HepG2 (cell line): ENCODE results near the gene TBX21. TPM values are rescaled to one million over a fixed set of nuclear protein-coding genes. Genes with fewer than 3 reads are reported as not detected.

Source experiments
- AHDC1 ChIP-seq: sonication (generic); formaldehyde crosslinking; IDR thresholded peaks from 2 replicates; pipeline ENCODE4 v1.5.1; 2020; ENCODE audit warnings: mild to moderate bottlenecking, missing genetic modification reagents, borderline replicate concordance
- FOXA1 ChIP-seq, 2 experiments: fragments of 450-650 bp in 1 of 2; sonication (generic) in 1 of 2; formaldehyde crosslinking in 1 of 2; IDR thresholded peaks; 2 replicates each; pipeline versions ENCODE4 v1.4.0 to v1.6.1; 2016 to 2020; ENCODE audit warnings: missing genetic modification reagents in 1 of 2
- ZNF746 ChIP-seq: sonication (generic); formaldehyde crosslinking; IDR thresholded peaks from 2 replicates; pipeline ENCODE4 v1.8.0; 2022; ENCODE audit warnings: mild to moderate bottlenecking, missing genetic modification reagents
- ZNF839 ChIP-seq: sonication (generic); formaldehyde crosslinking; IDR thresholded peaks from 2 replicates; pipeline ENCODE4 v1.4.0; 2020; ENCODE audit warnings: missing genetic modification reagents, mild to moderate bottlenecking, borderline replicate concordance
- polyA plus RNA-seq, 8 experiments: library from polyadenylated mRNA; depleted of rRNA in 3 of 8; stranded (reverse) in 7 of 8; unstranded in 1 of 8; fragments of >200 nt; fragmentation: Illumina TruSeq in 4 of 8; extraction: Trizol in 4 of 8; gene quantifications; 2 replicates each; pipeline versions ENCODE4 v1.2.1 to v1.2.3, GENCODE V29; 2011 to 2016; ENCODE audit warnings: low read depth in 4 of 8, missing spikeins in 1 of 8, mixed read lengths in 1 of 8; ENCODE audit not compliant: insufficient read depth in 1 of 8
- total RNA-seq, 5 experiments: library from RNA; depleted of rRNA; stranded (reverse); fragments of >200 nt; fragmentation: Illumina TruSeq; extraction: Trizol; gene quantifications; 2 replicates each; pipeline ENCODE4 v1.2.3, GENCODE V29; 2016; ENCODE audit warnings: low read depth in 1 of 5
- TF ChIP-seq, protein P1 (sequence below): sonication (generic); formaldehyde crosslinking; IDR thresholded peaks from one replicate; pipeline ENCODE4 v1.5.1; 2020; ENCODE audit warnings: mild to moderate bottlenecking, missing genetic modification reagents; ENCODE audit errors: not compliant biosample characterization
- TF ChIP-seq, protein P2 (sequence below): sonication (generic); formaldehyde crosslinking; IDR thresholded peaks from 2 replicates; pipeline ENCODE4 v1.5.0; 2020; ENCODE audit warnings: missing genetic modification reagents, mild to moderate bottlenecking, borderline replicate concordance

The TBX21 gene
- total and polyA plus RNA-seq, 2 of the 13 experiments (the other 11 are each of a cell fraction or from before 2014, with no cell fraction given): not detected

DNA sequence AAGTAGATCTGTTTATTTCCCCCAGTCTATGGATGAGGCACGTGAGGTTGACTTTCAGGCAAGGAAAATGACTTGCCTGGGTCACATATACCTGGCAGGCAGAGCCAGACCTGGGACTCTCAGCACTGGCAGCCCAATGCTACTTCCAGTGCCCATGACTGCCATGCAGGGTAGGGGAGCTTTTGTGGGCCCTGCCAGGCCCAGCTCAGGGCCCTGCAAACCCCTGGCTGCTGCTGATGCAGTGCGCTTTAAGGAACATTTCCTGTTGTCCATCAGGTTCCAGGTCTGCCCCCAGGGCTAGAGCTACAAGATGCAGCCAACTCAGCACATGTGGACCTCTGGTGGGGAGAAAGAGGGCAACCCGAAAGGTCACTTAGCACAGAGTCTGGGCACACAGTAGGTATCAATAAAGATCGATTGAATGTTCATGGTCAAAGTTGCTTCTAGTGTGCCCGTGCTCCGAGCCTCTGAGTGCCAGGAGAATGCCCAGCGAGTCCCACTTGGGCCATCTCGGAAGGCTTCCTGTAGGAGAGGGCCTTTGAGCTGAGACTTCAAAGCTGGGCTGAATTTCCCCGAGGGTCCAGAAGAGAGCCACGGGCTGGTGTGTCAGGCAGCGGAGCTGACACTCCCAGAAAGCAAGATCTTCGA is 513 bp upstream of the TBX21 start (continued):
- TF ChIP-seq, protein P1, sequence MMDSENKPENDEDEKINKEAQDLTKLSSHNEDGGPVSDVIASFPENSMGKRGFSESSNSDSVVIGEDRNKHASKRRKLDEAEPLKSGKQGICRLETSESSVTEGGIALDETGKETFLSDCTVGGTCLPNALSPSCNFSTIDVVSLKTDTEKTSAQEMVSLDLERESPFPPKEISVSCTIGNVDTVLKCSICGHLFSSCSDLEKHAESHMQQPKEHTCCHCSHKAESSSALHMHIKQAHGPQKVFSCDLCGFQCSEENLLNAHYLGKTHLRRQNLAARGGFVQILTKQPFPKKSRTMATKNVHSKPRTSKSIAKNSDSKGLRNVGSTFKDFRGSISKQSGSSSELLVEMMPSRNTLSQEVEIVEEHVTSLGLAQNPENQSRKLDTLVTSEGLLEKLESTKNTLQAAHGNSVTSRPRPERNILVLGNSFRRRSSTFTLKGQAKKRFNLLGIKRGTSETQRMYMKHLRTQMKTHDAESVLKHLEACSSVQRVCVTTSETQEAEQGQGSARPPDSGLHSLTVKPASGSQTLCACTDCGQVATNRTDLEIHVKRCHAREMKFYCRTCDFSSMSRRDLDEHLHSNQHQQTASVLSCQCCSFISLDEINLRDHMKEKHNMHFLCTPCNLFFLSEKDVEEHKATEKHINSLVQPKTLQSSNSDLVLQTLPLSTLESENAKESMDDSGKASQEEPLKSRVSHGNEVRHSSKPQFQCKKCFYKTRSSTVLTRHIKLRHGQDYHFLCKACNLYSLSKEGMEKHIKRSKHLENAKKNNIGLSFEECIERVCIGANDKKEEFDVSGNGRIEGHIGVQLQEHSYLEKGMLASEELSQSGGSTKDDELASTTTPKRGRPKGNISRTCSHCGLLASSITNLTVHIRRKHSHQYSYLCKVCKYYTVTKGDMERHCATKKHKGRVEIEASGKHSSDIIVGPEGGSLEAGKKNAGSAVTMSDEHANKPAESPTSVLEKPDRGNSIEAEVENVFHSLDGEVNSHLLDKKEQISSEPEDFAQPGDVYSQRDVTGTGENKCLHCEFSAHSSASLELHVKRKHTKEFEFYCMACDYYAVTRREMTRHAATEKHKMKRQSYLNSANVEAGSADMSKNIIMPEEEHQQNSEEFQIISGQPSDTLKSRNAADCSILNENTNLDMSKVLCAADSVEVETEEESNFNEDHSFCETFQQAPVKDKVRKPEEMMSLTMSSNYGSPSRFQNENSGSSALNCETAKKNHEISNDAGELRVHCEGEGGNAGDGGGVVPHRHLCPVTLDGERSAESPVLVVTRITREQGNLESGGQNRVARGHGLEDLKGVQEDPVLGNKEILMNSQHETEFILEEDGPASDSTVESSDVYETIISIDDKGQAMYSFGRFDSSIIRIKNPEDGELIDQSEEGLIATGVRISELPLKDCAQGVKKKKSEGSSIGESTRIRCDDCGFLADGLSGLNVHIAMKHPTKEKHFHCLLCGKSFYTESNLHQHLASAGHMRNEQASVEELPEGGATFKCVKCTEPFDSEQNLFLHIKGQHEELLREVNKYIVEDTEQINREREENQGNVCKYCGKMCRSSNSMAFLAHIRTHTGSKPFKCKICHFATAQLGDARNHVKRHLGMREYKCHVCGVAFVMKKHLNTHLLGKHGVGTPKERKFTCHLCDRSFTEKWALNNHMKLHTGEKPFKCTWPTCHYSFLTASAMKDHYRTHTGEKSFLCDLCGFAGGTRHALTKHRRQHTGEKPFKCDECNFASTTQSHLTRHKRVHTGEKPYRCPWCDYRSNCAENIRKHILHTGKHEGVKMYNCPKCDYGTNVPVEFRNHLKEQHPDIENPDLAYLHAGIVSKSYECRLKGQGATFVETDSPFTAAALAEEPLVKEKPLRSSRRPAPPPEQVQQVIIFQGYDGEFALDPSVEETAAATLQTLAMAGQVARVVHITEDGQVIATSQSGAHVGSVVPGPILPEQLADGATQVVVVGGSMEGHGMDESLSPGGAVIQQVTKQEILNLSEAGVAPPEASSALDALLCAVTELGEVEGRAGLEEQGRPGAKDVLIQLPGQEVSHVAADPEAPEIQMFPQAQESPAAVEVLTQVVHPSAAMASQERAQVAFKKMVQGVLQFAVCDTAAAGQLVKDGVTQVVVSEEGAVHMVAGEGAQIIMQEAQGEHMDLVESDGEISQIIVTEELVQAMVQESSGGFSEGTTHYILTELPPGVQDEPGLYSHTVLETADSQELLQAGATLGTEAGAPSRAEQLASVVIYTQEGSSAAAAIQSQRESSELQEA (CRISPR knock-in tag): peak; percentile 46
- TF ChIP-seq AHDC1 (CRISPR knock-in tag) (no peak), ZNF839 (0 out of 2 replicates have a peak, but pooled peaks have one; percentile 10), ZNF746 (CRISPR knock-in tag) (no peak), FOXA1 (IDR thresholded peaks at IDR 0.05) (no peak), FOXA1 (CRISPR knock-in tag; IDR thresholded peaks at IDR 0.05) (no peak)
- TF ChIP-seq, protein P2, sequence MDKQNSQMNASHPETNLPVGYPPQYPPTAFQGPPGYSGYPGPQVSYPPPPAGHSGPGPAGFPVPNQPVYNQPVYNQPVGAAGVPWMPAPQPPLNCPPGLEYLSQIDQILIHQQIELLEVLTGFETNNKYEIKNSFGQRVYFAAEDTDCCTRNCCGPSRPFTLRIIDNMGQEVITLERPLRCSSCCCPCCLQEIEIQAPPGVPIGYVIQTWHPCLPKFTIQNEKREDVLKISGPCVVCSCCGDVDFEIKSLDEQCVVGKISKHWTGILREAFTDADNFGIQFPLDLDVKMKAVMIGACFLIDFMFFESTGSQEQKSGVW (CRISPR knock-in tag): no peak
